Measurements from ENCODE around the gene IPMK. TPM values are rescaled to one million over a fixed set of nuclear protein-coding genes. Genes with fewer than 3 reads are reported as not detected.

IPMK gene
- total RNA-seq, 2 donors from 2014 or later: 1.8 to 2.5 TPM

GRCh38 chr10:58266826-58267712 is 625 bp downstream of the IPMK start:
- Histone ChIP-seq H3K4me3 (peak overlapping the region; percentile 85 to 90), H3K27ac (peak overlapping the region; percentile 95 to 98), H3K36me3 (no peaks in the 10 kb centered on the region), H3K4me1 (peaks cover 0 to 22% of the 10 kb centered on the region in 2 donors), H3K9me3 (no peaks in the 10 kb centered on the region), H3K27me3 (no peaks in the 10 kb centered on the region)
- TF ChIP-seq CTCF (IDR thresholded peaks at IDR 0.05): no peak
- DNase-seq (ENCODE audit: low spot score): peak; percentile 69

- Histone ChIP-seq H3K9me3 (no peaks in the 10 kb centered on the region), H3K36me3 (no peaks in the 10 kb centered on the region), H3K27ac (peak overlapping the region; percentile 95 to 98), H3K4me3 (peak overlapping the region; percentile 85 to 90), H3K4me1 (peaks cover 0 to 22% of the 10 kb centered on the region in 2 donors), H3K27me3 (no peaks in the 10 kb centered on the region)
- TF ChIP-seq CTCF (IDR thresholded peaks at IDR 0.05): no peak
- DNase-seq (ENCODE audit: low spot score): no peak
These were observed 1.5 kb downstream of the IPMK start for GRCh38 chr10:58266003-58266825.

DNA sequence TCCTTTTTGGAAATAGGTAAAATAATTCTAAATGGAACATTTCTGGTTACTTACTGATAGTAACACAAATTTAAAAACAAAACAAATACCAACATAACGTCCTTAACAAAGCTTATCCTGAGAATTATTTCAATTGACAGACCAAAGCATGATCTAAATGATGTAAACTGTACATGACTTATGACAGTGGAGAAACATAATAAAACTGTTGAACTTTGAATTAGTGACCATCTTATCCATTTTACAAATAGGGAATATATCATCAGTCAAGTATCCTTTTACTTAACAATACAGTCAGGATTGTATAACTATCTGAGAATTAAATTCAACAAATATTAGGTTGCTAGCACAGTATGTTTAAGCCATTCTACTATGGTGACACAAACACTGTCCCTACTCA is 2.4 kb downstream of the IPMK start:
- DNase-seq (ENCODE audit: low spot score): no peak
- Histone ChIP-seq H3K4me1 (peaks cover 0 to 21% of the 10 kb centered on the region in 2 donors), H3K27ac (peak overlapping the region in 1 of 2 donors; percentile 95), H3K27me3 (no peaks in the 10 kb centered on the region), H3K9me3 (no peaks in the 10 kb centered on the region), H3K4me3 (peak overlapping the region in 1 of 2 donors; percentile 90), H3K36me3 (no peaks in the 10 kb centered on the region)
- no peak for TF ChIP-seq CTCF (IDR thresholded peaks at IDR 0.05)

GRCh38 chr10:58264780-58265179 is 2.9 kb downstream of the IPMK start:
- Histone ChIP-seq H3K36me3 (no peaks in the 10 kb centered on the region), H3K27me3 (no peaks in the 10 kb centered on the region), H3K9me3 (no peaks in the 10 kb centered on the region), H3K4me1 (peaks cover 0 to 16% of the 10 kb centered on the region in 2 donors), H3K4me3 (no peak overlapping the region), H3K27ac (no peak overlapping the region)
- TF ChIP-seq CTCF (IDR thresholded peaks at IDR 0.05): no peak
- no peak for DNase-seq (ENCODE audit: low spot score)

GRCh38 chr10:58262766-58263165 is 4.9 kb downstream of the IPMK start:
- H3K4me3 ChIP-seq: no peak overlapping the region
- no peak for TF ChIP-seq CTCF (IDR thresholded peaks at IDR 0.05)

More at GRCh38 chr10:58262766-58263165, 4.9 kb downstream of the IPMK start:
- no peak for DNase-seq (ENCODE audit: low spot score)
- H3K36me3 ChIP-seq: no peaks in the 10 kb centered on the region
- H3K27me3 ChIP-seq: no peaks in the 10 kb centered on the region
- H3K9me3 ChIP-seq: no peaks in the 10 kb centered on the region
- peaks cover 0 to 15% of the 10 kb centered on the region in 2 donors for H3K4me1 ChIP-seq
- no peak overlapping the region for H3K27ac ChIP-seq

All from right atrium auricular region (tissue), 2 donors.